ENCODE data around the gene AQP6. TPM values are rescaled to one million over a fixed set of nuclear protein-coding genes. Genes with fewer than 3 reads are reported as not detected.

AQP6 gene
- total RNA-seq, 1 donor from 2014 or later: not detected

DNA sequence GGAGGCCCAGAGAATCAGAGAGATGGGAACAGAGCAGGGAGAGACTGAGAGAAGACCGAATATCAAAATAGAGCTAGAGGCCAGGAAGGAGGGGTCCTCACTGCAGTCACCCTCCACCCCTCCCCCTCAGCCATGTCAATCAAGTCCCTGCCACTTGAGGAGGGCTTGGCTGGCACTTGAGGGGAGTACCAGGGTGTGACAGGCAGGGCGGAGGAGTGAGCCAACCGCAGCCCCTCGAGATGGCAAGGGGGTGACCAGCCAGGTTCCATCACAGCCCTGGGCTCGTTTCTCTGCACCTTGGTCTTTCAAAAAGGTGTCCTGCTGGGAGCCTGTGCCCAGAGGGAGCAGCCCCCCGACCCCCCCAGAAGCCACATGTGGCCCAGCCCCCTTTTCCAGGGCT, 6.9 kb upstream of the AQP6 start:
- no peak overlapping the region for H3K4me3 Mint-ChIP-seq
- intact Hi-C loops (cut with micrococcal nuclease): loop anchor here (5.0 kb wide), 2 partner anchors 99 to 211 kb away; no protein-coding TSS in a partner anchor
- no peak for ATAC-seq (ENCODE audit: low read depth)

DNA sequence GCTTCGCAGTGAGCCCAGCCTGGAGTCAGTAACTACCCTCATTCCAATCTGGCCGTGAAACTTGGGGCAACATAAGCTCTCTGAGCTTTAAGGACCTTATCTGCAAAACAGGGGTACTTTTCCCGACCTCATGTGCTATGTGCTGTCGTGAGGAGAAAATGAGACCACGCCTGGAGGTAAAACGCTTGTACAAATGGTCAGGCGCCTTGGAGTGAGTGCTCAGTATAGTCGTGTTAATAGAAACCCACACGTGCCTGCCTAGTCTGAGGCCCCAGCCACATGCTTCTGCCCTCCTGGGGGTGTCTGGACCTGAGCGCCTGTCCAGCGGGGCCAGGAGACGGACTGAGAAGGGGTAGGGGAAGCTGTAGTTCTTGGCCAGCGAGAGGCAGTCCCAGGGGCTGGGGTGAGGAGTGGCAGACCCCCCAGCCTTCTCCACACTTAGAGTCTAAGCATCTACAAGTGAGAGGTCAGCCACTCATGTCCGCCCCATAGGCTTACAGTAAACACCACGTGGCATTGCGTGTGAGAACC, 6.2 kb upstream of the AQP6 start:
- intact Hi-C loops (cut with micrococcal nuclease): loop anchor here (1.0 to 5.0 kb wide), 4 partner anchors 90 to 211 kb away; no protein-coding TSS in a partner anchor
- Mint-ChIP-seq H3K9me3 (no peaks in the 10 kb centered on the region), H3K4me1 (peaks cover 4% of the 10 kb centered on the region), H3K36me3 (ENCODE audit: low read depth) (no peaks in the 10 kb centered on the region), H3K27ac (no peak overlapping the region), H3K27me3 (peaks cover 39% of the 10 kb centered on the region), H3K4me3 (no peak overlapping the region)
- CTCF ChIA-PET: interaction anchor here (0.5 to 3.4 kb wide), 27 partner anchors 8 to 313 kb away, joined by 3 to 73 read pairs (median 4); partner anchors contain the start of genes RACGAP1 and TMBIM6
- POLR2A ChIA-PET: interaction anchor here (1.3 kb wide), 1 partner anchor 104 kb away, joined by 4 read pairs; no protein-coding TSS in a partner anchor
- TF ChIP-seq, protein P1, sequence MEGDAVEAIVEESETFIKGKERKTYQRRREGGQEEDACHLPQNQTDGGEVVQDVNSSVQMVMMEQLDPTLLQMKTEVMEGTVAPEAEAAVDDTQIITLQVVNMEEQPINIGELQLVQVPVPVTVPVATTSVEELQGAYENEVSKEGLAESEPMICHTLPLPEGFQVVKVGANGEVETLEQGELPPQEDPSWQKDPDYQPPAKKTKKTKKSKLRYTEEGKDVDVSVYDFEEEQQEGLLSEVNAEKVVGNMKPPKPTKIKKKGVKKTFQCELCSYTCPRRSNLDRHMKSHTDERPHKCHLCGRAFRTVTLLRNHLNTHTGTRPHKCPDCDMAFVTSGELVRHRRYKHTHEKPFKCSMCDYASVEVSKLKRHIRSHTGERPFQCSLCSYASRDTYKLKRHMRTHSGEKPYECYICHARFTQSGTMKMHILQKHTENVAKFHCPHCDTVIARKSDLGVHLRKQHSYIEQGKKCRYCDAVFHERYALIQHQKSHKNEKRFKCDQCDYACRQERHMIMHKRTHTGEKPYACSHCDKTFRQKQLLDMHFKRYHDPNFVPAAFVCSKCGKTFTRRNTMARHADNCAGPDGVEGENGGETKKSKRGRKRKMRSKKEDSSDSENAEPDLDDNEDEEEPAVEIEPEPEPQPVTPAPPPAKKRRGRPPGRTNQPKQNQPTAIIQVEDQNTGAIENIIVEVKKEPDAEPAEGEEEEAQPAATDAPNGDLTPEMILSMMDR (IDR thresholded peaks at IDR 0.05): no peak
- no peak for DNase-seq
- no peak for ATAC-seq (ENCODE audit: low read depth)

More for the DNA sequence above, 6.9 kb upstream of the AQP6 start:
- POLR2A ChIA-PET: no interaction called here
- Mint-ChIP-seq H3K4me1 (peaks cover 4% of the 10 kb centered on the region), H3K27ac (no peak overlapping the region), H3K36me3 (ENCODE audit: low read depth) (no peaks in the 10 kb centered on the region), H3K27me3 (peaks cover 39% of the 10 kb centered on the region), H3K9me3 (no peaks in the 10 kb centered on the region)
- no peak for DNase-seq
- TF ChIP-seq, protein P1 (IDR thresholded peaks at IDR 0.05): no peak
- CTCF ChIA-PET: interaction anchor here (2.0 to 3.4 kb wide), 5 partner anchors 17 to 102 kb away, joined by 5 to 73 read pairs (median 15); no protein-coding TSS in a partner anchor

DNA sequence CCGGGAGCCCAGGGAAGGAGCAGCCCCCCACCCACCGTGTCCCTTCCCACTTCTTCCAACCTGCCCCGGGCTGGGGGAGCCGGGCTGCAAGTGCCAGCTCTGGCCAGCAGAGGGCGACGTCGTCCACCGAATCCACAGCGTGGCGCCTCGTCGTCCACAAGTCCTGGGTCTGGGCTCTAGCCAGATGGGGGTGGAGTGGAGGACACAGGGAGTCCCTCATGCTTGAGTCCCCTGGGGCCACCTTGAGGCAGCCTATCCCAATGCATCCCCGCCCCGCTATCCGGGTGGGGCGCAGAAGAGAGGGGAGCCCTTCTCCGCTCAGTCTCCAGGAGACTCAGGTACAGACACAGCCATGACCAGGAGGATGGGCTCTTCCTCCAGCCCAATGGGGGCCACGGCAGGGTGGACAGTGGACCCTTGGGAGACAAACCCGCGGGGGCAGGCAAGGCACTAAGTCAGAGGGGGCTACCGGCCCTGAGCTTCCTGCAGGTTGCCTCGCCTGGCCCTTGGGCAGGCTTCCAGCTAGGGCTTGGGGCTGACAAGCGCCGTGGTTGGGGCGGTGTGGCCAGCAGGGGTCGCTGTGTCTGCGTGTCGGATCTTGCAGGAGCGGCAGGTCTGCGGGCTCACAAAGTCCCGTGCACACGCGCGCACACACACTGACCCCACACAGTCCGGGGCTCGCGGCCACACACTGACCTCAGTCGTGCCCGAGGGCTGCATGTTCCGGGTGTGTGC, 5.5 kb upstream of the AQP6 start:
- intact Hi-C loops (cut with micrococcal nuclease): loop anchor here (1.0 to 5.0 kb wide), 4 partner anchors 89 to 210 kb away; no protein-coding TSS in a partner anchor
- H3K36me3 Mint-ChIP-seq (ENCODE audit: low read depth): no peaks in the 10 kb centered on the region
- no peaks in the 10 kb centered on the region for H3K9me3 Mint-ChIP-seq
- peaks cover 39% of the 10 kb centered on the region for H3K27me3 Mint-ChIP-seq
- peak; percentile 89 for ATAC-seq (ENCODE audit: low read depth)
- H3K27ac Mint-ChIP-seq: no peak overlapping the region
- peak; percentile 86 for DNase-seq
- ChIA-PET POLR2A (interaction anchor here (1.0 to 1.3 kb wide), 2 partner anchors 89 to 104 kb away, joined by 3 to 4 read pairs; no protein-coding TSS in a partner anchor), CTCF (interaction anchor here (0.5 to 3.4 kb wide), 32 partner anchors 9 to 388 kb away, joined by 3 to 73 read pairs (median 4); partner anchors contain the start of genes RACGAP1 and TMBIM6)
- TF ChIP-seq, protein P1 (IDR thresholded peaks at IDR 0.05): peak; percentile 51
- H3K4me1 Mint-ChIP-seq: peaks cover 4% of the 10 kb centered on the region
- peak overlapping the region; percentile 71 for H3K4me3 Mint-ChIP-seq

DNA sequence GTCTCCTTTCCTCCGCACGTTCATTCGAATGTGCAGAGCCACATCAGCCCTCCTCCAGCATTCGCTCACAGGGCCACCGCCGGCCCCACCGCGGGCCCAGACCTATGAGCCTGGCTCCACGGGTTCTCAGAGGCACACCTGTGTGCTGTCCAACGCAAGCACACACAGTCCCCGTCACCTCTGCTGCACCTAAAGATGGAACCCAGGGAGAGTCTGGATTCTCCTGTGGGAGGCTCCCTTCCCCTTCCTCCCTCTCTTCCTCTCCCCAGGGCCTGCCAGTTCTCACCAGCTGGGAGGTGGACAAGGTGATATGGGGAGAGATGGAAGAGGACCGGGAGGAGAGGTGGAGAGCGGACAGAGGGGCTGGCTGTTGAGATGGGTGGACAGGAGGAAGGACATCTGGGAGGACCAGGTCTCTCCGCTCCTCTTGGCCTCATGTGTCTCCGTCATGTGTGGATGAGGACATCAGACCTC, 4.9 kb upstream of the AQP6 start:
- H3K4me1 Mint-ChIP-seq: peaks cover 4% of the 10 kb centered on the region
- intact Hi-C loops (cut with micrococcal nuclease): loop anchor here (1.0 to 5.0 kb wide), 4 partner anchors 88 to 209 kb away; no protein-coding TSS in a partner anchor
- ChIA-PET CTCF (interaction anchor here (0.6 to 3.4 kb wide), 20 partner anchors 10 to 388 kb away, joined by 3 to 73 read pairs (median 5); partner anchors contain the start of gene RACGAP1), POLR2A (interaction anchor here (1.0 to 1.3 kb wide), 2 partner anchors 89 to 103 kb away, joined by 3 to 4 read pairs; no protein-coding TSS in a partner anchor)
- peaks cover 34% of the 10 kb centered on the region for H3K27me3 Mint-ChIP-seq
- H3K27ac Mint-ChIP-seq: no peak overlapping the region
- no peak overlapping the region for H3K4me3 Mint-ChIP-seq
- H3K36me3 Mint-ChIP-seq (ENCODE audit: low read depth): no peaks in the 10 kb centered on the region
- DNase-seq (no peak), ATAC-seq (ENCODE audit: low read depth) (peak; percentile 4)
- H3K9me3 Mint-ChIP-seq: no peaks in the 10 kb centered on the region
- TF ChIP-seq, protein P1 (IDR thresholded peaks at IDR 0.05): no peak

Measured in activated B cell treated with CpG ODN at 0.5 μM for 24 hours (primary cell).